22Rv1 (cell line): ENCODE measurements around the gene ALDH2.

Experiments used
- CTCF ChIP-seq: fragments of 450-650 bp; IDR thresholded peaks from 2 replicates; pipeline ENCODE4 v1.5.1; 2017; ENCODE audit warnings: mild to moderate bottlenecking
- ZFX ChIP-seq: fragments of 450-650 bp; IDR thresholded peaks from 2 replicates; pipeline ENCODE4 v1.6.1; 2017; ENCODE audit warnings: antibody characterized with exemption, borderline replicate concordance

GRCh38 chr12:111766608-111767361, at the start of gene ALDH2:
- no peak for TF ChIP-seq CTCF
- no peak for TF ChIP-seq ZFX
